Measurements from ENCODE around the gene DNHD1. TPM values are rescaled to one million over a fixed set of nuclear protein-coding genes. Genes with fewer than 3 reads are reported as not detected.

The DNHD1 gene
- total and polyA plus RNA-seq, 9 of the 15 experiments (the other 6 are each of a cell fraction or from before 2014, with no cell fraction given): 0.82 to 9.7 (median 3.8) TPM

DNA sequence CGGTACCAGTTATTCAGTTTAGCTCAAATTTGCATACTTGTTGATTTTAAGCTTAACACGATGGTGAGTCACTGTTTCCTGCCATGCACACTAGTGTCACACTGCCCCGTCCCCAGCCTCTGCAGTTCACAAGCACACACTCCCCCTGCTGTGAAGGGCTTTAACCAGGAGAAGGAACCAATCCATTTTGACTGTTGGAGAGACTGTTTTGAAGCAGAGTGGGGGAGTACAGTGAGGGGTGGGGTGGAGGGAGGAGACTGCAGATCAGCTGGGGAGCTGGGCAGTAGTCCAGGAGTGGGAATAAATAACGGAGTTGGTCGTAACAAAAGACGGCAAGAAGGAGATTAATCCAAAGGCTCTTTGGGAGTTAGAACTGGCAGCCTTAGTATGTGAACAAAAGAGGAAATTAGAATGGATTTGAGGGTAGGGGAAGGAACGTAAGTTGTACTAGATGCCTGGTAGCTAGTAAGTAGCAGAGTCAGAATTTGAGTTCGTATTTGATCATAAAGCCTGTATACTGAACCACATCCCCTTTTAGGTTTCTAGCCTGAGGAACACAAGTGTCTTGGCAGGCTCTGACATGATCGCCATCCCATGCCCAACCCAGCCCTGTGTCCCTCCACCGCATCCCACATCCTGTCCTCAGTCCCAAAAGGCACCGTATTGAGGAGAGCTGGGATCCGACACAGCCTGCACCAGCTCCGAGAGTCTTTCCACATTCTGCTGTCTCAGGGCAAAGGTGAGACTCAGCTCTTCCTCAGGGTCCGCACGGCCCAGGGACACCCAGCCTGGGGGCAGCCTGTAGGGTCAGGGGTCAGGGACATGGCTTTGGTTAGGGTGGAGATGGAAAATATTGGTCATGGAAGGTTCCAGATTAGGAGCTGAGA is 121.3 kb downstream of the DNHD1 start (continued):
- TF ChIP-seq ILK (tag; IDR thresholded peaks at IDR 0.05; ENCODE audit: borderline replicate concordance, low read depth): no peak
- TF ChIP-seq, protein P1, sequence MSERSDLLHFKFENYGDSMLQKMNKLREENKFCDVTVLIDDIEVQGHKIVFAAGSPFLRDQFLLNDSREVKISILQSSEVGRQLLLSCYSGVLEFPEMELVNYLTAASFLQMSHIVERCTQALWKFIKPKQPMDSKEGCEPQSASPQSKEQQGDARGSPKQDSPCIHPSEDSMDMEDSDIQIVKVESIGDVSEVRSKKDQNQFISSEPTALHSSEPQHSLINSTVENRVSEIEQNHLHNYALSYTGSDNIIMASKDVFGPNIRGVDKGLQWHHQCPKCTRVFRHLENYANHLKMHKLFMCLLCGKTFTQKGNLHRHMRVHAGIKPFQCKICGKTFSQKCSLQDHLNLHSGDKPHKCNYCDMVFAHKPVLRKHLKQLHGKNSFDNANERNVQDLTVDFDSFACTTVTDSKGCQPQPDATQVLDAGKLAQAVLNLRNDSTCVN (CRISPR knock-in tag; IDR thresholded peaks at IDR 0.05): no peak
- TF ChIP-seq SETDB1 (IDR thresholded peaks at IDR 0.05; ENCODE audit: low read length): no peak
- TF ChIP-seq CREBBP (IDR thresholded peaks at IDR 0.05; ENCODE audit: low read depth, low read length): no peak
- no peak for TF ChIP-seq FOXJ3 (CRISPR knock-in tag; IDR thresholded peaks at IDR 0.05)
- TF ChIP-seq LEF1 (IDR thresholded peaks at IDR 0.05): 0 out of 2 replicates have a peak, but pooled peaks have one; percentile 22
- TF ChIP-seq ZNF644 (tag; IDR thresholded peaks at IDR 0.05; ENCODE audit: low read depth): no peak
- 0 out of 2 replicates have a peak, but pooled peaks have one; percentile 32 for TF ChIP-seq KLF16 (IDR thresholded peaks at IDR 0.05)
- TF ChIP-seq JUND (IDR thresholded peaks at IDR 0.05; ENCODE audit: borderline replicate concordance, low read depth, low read length): peak; percentile 93
- peak; percentile 93; the same call in 2 of the 3 replicates for TF ChIP-seq JUND (tag; IDR thresholded peaks at IDR 0.05; ENCODE audit: borderline replicate concordance, low read depth, low read length)
- peak; percentile 26; the same call in 1 of the 2 replicates for TF ChIP-seq MTA2 (IDR thresholded peaks at IDR 0.05; ENCODE audit: low read depth)
- TF ChIP-seq, protein P2, sequence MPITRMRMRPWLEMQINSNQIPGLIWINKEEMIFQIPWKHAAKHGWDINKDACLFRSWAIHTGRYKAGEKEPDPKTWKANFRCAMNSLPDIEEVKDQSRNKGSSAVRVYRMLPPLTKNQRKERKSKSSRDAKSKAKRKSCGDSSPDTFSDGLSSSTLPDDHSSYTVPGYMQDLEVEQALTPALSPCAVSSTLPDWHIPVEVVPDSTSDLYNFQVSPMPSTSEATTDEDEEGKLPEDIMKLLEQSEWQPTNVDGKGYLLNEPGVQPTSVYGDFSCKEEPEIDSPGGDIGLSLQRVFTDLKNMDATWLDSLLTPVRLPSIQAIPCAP (CRISPR knock-in tag; IDR thresholded peaks at IDR 0.05; ENCODE audit: borderline replicate concordance): no peak
- TF ChIP-seq, protein P3, sequence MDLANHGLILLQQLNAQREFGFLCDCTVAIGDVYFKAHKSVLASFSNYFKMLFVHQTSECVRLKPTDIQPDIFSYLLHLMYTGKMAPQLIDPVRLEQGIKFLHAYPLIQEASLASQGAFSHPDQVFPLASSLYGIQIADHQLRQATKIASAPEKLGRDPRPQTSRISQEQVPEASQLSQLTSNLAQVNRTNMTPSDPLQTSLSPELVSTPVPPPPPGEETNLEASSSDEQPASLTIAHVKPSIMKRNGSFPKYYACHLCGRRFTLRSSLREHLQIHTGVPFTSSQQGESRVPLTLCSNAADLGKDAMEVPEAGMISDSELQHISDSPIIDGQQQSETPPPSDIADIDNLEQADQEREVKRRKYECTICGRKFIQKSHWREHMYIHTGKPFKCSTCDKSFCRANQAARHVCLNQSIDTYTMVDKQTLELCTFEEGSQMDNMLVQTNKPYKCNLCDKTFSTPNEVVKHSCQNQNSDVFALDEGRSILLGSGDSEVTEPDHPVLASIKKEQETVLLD (IDR thresholded peaks at IDR 0.05): 0 out of 2 replicates have a peak, but pooled peaks have one; percentile 50
- TF ChIP-seq ZFP30 (CRISPR knock-in tag; IDR thresholded peaks at IDR 0.05; ENCODE audit: borderline replicate concordance): no peak
- no peak; the same call in 1 of the 2 replicates for TF ChIP-seq ZBTB7A (IDR thresholded peaks at IDR 0.05; ENCODE audit: borderline replicate concordance, control insufficient read depth, low read depth, low read length)
- peak; percentile 99 for TF ChIP-seq DACH1 (IDR thresholded peaks at IDR 0.05; ENCODE audit: partially characterized antibody)
- TF ChIP-seq HNRNPUL1 (IDR thresholded peaks at IDR 0.05; ENCODE audit: low read length): no peak
- peak; percentile 38; the same call in 1 of the 2 replicates for TF ChIP-seq BACH1 (tag; IDR thresholded peaks at IDR 0.05)
- TF ChIP-seq NR3C1 (CRISPR knock-in tag; IDR thresholded peaks at IDR 0.05): no peak
- no peak for TF ChIP-seq RBFOX2 (IDR thresholded peaks at IDR 0.05; ENCODE audit: low read depth, low read length)
- no peak for TF ChIP-seq SLC30A9 (CRISPR knock-in tag; IDR thresholded peaks at IDR 0.05)
- TF ChIP-seq, protein P4, sequence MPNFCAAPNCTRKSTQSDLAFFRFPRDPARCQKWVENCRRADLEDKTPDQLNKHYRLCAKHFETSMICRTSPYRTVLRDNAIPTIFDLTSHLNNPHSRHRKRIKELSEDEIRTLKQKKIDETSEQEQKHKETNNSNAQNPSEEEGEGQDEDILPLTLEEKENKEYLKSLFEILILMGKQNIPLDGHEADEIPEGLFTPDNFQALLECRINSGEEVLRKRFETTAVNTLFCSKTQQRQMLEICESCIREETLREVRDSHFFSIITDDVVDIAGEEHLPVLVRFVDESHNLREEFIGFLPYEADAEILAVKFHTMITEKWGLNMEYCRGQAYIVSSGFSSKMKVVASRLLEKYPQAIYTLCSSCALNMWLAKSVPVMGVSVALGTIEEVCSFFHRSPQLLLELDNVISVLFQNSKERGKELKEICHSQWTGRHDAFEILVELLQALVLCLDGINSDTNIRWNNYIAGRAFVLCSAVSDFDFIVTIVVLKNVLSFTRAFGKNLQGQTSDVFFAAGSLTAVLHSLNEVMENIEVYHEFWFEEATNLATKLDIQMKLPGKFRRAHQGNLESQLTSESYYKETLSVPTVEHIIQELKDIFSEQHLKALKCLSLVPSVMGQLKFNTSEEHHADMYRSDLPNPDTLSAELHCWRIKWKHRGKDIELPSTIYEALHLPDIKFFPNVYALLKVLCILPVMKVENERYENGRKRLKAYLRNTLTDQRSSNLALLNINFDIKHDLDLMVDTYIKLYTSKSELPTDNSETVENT (CRISPR knock-in tag; IDR thresholded peaks at IDR 0.05): no peak
